Stimulated activated CD4-positive, alpha-beta T cell treated with anti-CD3 and anti-CD28 coated beads, Interleukin-4, amount 100 ng/mL, for 48 hours (primary cell): ENCODE results near the gene ADAMTS19.

ENCODE experiments used
- DNase-seq, 2 donors: peaks; one replicate each; pipeline ENCODE4 v3.0.0-alpha.2; 2020; ENCODE audit warnings: low read depth in 2 of 2

The ADAMTS19 gene

DNA sequence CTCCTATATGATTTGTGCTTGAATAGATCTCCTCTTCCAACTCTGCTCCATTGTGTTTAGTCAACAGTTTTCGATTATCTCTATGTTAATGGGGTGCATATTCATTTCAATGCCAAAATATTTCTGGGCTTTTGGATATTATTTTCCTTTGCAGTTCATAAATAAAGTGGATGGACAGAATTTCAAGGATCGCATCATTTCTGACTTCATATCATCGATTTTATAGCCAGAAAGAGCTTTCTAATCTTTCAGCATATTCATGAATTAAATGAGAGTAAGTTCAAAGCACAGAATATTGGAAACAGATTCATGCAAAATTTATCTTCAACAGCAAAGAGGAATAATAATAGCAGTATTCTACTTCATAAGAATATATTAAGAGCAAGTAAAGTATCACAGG lies 227.8 kb downstream of the ADAMTS19 start:
- no peak for DNase-seq

DNA sequence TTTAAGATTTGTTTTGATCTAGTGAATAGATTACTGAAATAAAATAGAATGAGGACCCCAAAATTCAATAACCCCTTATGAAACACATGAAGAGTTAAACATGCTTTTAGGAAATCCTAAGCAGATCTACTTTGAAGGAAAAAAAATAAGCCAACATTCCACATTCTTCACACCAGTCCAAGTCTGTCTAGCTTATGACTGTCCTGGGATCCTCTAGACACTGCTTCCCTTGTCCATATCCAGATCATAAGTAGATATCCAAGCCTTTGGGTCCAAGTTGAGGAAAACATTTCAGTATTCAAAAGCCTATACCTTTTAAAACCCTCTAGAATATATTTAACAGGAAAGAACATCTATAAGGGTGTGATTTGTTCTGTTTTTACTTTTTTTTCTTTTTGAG lies 228.9 kb downstream of the ADAMTS19 start:
- DNase-seq = no peak

DNA sequence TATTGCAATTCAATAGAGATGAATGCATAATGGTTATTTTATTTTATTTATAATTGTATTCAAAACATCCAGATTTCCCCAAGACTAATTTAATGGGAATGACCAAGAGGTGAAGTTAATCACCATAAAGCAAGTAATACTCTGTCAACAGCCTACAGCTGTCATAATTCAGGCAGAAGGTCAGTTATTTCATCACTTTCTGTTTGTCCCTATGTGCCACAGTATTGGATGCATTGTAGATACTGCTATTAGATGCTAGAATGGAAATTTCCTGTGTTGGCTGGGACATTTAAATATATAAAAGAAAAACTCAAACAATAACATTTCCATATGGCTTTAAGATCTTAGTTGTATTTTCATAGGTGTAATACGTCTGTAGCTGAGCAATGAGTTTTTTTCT lies 231.1 kb downstream of the ADAMTS19 start:
- no peak for DNase-seq

DNA sequence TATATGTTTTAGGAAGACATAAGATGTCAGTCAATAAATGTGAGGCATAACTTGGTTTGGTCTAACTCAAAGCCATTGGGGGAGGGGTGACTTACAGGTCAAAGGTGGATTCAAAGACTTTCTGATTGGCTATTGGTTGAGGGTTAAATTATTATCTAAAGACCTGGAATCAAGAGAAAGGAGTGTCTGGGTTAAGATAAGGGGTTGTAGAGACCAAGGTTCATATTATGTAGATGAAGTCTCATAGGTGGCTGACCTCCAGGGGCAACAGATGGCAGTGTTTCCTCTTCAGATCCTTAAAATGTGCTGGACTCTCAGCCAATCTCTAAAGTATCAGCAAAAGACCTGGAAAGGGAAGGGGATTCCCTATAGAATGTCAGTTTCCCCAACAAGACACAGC lies 236.5 kb downstream of the ADAMTS19 start:
- DNase-seq = no peak

DNA sequence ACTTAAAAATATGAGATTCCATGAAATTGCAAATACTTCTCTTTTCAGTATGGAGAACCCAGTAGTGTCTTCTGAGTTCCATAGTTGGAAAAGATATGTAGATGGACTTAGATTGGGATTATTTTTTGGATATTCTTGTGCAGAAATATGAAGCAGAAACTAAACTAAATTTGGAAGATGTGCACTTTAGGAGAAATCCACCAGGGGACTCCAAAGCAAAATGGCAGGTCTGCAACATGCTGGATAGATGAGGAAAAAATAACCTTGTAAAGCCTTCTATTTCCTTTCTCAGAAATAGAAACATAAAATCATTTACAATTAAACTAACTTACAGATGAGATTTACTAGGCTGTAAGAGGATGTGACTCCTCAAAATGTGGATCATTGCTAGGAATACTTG lies 238.6 kb downstream of the ADAMTS19 start:
- DNase-seq = no peak

DNA sequence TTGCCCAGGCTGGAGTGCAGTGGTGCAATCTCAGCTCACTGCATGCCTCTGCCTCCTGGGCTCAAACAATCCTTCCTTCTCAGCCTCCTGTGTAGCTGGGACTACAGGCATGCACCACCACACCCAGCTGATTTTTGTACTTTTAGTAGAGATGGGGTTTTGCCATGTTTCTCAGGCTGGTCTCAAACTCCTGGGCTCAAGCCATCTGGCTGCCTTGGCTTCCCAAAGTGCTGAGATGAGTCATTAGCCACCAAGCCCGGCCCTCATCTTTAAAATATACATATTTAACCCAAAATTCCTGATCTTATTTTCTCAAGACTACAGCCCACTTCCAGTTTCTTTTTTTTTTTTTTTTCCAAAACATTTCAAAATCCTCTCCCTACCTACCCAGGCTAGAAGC lies 256.1 kb downstream of the ADAMTS19 start:
- no peak for DNase-seq

DNA sequence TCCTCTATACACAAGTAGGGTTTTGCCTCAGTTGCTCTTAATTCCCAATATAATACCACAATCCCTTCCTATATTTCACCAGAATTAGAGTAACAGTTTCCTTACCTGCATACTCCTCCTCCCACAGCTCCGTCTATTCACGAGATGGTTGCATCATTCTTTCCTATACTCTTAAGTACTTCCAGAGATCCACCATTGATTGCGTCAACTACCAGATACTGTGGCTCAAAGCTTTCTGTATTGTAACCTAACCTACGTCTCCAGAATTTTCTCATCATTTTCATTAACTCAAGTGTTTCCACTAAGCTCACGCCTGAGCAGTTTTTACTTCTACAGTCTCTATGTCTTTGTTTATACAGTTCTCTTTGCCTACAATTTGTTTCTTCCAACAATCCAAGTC lies 256.6 kb downstream of the ADAMTS19 start:
- DNase-seq = no peak

DNA sequence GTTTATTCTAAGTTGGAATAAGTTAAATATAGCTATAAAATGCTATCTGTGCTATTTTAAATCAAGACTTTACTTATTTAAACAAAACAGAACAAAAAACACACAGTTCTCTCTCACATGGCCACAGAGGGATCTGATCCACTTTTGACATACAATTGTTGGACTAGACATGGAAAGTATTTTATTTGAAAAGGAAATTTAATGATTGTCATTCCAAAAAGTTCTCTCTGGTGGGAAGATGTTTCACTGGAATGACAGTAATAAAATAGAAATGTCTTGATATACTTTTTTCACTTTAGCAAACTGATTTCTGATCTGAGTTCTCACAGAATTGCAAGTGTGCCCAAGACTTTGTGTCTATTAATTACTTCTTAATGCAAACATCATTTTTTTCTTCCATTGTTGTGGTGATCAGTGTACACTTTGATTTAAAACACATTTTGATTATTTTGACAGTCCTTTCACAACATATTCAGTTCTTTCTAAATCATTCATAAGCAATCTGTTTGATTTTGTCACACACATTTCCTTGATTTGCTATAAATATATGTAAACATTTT lies 257.7 kb downstream of the ADAMTS19 start:
- no peak for DNase-seq

DNA sequence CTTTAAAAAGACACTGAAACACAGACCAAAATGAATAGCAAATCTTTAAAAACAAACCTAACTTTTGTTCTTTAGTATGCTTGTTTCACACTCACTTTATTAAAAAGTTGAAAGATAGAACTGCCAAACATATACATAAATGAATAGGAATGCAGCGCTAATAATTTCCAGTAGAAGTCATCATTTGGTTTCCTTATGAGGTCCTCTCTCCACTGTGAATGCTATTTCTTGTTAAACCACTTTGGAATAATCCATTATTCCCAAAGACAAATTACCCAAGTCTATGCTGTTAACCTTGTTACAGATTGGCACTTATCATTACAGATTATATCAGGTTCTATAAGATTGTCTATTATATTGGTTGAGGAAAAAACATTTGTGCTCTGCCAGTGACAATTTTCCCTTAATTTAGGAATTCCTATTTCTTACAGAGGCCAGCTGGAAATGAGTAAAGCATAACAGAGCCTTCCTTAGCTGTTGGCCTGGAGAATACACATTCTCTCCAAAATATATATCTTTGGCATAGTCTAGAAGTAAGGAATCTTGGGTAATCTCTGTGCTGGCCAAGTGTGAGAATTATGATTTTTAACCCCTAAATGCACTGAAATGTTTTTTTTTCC lies 258.5 kb downstream of the ADAMTS19 start:
- no peak for DNase-seq

DNA sequence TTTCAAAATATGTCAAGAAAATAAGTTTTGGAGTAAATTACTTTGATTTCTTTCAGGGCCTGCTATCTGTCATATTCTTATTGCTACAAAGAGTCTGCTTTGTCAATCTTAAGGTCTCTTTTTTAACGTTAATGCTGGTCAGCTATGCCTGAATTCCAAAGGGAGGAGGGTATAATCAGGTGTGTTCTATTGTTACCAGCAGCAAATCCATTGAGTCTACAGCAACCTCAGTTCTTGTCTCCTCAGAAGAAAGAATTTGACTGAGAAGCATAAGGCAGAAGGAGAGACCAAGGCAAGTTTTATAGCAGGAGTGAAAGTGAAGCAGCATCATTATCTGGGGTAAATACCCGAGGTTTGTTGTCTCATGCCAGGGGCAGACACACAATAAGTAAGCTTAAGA lies 264.1 kb downstream of the ADAMTS19 start:
- no peak for DNase-seq

DNA sequence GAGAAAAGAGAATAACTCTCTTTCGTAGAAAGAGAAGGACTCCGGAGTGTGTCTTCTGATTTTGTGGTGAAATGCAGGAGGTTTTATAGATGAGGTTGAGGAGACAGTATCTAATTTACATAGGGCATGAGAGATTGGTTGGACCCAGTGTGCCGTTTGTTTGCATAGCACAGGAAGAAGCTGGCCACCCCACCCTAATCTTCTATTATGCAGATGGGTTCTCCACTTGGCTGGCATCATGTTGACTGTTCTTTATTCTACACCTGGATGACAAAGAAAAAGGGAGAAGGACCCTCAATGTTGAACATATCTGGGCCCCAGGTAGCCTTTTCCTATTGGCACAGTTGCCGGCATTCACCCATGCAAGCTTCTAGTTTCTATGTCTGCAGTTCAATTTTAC lies 264.5 kb downstream of the ADAMTS19 start:
- no peak for DNase-seq

DNA sequence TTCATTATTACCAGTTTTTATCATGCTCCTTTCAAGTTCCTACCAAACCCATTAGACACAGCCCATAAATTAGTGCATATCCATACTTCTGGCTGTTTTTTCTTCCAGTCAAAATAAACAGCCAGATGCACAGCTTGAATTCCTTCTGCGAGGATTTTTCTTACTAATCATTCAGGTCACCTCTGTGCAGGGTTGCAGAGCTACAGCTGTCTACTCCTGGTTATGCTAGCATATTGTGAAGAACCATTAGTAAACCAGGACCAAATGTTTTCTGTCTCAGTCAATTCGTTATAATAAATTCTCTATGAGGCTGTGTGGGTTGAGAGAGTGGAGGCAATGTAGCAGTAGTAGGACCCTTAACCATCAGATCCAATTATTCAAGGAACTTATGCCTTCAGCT lies 279.7 kb downstream of the ADAMTS19 start:
- no peak for DNase-seq

DNA sequence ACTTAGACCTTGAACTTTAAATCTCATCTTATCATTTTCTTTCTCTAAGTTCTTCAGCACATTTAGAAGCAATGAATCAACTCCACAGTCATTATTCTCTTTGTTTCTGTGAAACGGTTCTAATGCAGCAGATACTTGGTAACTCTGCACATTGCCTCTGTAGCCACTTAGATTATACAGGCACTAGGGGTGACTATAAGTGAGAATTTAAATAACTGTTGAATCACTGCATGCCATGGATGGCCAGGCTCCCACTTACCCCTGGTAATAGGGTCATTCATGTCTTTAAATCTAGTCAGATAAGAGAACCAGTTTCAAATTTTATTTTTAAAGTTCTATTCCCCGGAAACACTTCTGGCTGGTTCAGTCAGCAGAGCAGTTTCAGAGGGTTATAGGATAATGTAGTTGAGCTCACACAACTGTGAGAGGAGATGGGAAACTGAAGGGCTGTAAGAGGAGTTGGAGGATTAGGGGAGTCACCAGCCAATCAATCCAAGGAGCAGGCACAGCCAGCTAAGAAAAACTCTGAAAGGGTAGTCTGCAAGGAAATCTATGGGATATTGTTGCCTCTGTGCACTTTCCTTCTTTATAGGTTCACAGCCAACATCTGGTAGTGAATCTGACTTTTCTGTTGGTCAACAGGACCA lies 283.6 kb downstream of the ADAMTS19 start:
- DNase-seq = no peak

DNA sequence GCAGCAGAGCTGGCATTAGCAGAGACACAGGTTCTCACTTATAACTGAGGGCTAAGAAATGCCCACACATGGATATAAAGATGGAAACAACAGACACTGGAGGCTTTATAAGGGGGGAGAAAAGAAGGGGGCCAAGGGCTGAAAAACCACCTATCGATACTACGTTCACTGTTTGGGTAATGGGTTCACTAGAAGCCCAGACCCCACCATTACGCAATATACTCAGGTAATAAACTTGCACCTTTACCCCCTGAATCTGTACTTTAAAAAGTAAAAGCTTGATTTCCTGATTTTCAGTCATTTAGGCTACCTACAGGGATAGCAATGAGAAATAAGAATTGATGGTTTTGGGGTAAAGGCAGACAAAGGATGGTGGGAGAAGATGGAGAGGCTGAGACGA lies 285.9 kb downstream of the ADAMTS19 start:
- DNase-seq = no peak

DNA sequence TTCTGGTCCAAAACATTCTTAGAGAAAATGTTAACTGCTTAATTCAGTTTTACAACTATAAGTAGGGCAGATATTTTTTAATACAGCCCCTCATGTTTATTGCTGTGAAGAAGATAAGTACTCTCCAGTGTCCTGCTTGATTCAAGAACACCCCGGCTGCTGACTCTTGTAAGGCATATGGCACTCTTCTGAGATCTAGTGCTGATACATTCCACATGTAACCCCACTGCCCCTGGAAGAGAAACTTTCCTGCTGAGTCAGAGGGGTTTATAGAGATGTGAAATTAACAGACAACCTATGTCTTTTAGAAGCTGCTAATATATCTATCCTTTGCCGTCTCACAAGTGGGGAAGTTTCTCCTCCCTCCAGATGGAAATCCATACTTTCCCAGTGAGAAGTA lies 286.8 kb downstream of the ADAMTS19 start:
- no peak for DNase-seq

DNA sequence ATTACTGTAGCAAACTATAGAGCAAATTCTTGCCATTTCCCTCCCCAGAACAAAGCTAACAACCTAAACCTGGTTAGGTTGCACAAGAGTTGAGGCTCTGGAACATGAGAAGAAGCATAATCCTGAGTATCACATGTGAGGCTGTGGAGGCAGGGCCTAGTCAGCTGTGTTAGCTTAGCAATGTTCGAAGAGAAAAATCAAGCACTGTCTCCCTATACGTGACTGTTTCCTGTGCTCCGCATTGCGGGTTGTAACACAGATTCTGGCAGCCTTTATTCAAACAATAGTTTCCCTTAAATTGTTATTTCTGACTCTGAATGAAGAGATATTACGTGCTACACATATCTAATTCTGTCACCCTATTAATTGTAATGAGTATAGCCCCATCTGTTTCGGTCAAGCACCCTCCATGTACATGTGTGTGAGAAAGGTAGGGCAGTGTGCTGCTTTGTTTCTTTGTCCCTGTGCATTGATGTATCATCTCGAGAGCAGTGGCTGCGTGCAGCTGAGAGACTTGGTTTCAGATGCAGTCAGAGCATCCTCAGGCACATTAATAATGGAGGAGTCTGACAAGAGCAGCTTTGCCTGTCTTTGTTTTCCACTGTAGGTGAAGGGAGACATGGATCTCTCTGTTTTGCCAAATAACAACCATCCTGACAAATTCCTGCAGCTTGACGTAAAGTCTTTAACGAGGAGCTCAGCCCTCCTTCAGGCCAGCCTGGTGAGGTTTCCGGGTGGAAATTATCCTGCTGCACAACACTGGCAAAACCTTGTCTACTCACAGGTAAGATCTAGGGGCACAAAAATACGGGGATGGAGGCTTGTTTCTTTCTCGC lies 287.7 kb downstream of the ADAMTS19 start, which contains the start of gene MINAR2:
Gene MINAR2 (plus strand): TSS at position 523 of the 836 bp plus-strand sequence. CDS start 97 bp downstream, at position 620.
- DNase-seq = no peak

DNA sequence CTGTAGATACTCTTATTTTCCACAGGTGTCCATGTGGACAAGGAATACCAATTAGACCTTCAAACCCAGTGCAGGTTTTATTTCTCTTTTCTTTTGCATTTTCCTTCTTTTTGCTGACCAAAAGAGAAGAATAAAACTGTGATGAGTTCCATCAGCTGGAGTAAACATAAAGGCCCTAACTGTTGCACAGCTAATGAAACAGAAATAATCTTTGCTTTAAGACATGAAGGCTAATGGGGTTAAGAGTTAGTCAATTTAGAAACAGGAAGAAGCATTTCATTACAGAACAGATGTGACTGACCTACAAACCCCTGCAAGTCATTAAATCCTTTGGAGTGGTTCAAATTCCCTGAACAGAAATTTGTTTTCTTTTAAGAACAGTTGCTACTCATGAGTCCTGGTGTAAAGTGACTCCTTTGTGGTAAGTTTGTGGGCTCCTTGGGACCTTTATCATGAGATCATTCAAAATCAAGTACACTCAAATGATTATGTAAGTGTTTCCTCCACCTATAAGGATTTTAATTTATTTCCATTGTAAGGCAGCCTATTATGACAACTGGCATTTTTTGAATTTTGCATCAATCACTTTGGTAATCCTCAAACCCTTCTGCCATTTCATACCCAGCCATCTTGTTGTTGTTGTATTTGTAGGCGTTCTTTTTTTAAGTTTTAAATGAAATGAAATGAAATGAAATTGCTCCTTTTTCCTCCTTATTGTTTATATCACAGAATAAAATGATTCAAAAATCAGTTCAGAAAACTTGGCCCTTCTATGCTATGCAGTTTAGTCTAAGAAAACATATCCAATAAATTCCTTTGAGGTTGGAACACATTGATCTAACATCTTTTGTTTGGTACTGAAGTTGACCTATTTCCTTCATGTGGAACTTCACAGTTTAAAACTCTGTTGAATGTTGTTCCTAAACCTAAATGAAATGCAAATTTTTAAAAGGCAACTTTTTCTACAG lies 289.1 kb downstream of the ADAMTS19 start:
- DNase-seq = no peak

DNA sequence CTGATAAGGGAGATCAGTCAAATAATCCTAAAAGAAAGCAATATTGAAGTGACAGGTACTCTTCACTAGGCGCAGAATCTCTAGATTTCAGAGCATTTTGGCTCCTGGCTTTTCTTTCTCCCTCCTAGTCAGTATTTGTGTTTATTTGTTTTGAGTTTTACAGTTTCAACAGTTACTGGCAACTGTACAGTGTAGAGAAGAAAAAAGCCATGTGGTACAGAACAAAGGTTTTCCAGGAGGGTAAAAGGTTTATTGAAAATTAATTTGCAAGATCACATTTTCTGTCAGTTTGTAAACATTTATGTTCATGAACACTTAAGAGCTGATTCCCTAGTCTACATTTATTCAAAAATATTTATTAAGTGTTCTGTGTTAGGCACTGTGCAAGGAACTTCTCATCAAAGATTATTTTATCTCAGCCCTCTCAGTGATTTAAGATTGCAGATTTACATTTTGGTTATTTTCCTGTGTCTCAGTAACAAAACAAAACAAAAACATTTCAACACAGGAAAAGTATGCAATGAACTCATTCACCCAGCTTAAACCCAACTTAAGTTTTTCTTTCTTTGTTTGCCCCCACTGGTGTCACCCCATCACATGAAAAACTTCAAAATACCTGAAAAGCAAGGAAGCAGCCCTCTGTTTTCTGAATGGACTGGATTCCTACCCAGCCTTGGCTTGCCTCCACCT lies 300.7 kb downstream of the ADAMTS19 start:
- DNase-seq = no peak

DNA sequence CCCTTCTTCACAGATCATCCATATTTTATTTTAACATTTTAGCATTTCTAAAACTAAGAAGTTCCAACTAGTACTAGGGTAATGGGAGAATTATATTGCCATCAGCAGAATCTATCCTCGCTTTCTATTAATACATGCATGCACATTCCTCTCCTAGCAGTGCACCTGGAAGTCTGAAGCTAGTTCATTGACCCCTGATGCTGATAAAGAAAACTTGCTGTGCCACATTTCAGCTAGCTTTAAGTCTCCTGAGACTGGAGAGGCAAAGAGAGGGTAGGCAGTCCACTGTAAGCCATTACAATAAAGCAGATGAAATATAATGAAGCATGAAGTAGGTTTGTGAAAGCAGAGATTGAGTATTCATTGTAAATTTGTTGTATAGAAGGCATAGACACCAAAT lies 303.6 kb downstream of the ADAMTS19 start:
- DNase-seq = no peak

DNA sequence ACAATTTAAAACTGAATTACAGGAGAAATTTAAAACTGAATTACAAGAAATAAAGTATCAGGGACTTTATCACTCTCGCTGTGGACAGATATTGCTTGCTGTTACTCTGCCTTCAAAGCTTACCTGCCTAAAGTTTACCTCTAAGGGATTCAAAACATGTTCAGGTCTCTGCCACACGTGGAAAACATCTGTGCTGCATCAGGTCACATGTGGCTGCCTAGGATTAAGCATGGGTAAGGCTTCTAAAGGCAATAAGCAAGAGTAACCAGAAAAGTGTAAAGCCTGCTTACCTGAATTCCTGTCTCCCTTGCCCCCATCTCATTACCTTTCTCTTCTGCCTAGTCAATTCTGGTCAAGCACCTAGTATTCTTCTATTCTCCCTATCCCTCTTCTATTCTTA lies 306.7 kb downstream of the ADAMTS19 start:
- no peak for DNase-seq

DNA sequence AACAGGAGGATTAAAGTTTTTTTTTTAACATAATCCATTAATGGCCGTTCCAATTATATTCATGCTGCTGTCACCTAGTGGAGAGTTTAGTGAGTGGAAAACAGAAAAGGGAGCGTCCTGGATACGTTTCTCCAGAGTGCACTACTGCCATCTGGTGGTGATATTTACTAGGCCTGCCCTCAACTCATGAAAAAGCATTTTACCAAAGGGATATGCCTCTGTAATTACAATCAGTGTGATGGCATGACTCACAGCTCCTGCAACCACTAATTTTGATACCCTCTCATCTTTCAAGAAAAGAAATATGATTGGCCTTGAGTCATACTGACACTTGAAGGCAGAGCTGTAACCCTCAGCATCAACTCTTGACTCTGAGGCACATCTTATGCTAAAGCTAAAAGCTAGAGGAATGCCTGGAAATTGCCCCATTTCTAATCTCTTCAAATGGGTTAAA lies 307.9 kb downstream of the ADAMTS19 start:
- peak; percentile 40 to 59 for DNase-seq
